Measurements from ENCODE around the gene TMA16.
A peak's percentile ranks its signal among the peaks of the same experiment; 100 is the strongest.
"Not testable (repeated sequence)": the region's sequence is repeated elsewhere in the genome, so short reads cannot be mapped to it uniquely, and the experiment has no call there.

TMA16 gene

GRCh38 chr4:163494360-163495241 lies at the start of gene TMA16:
Gene TMA16 (plus strand): TSS chr4:163494690. CDS start chr4:163494802, 112 bp downstream.
- DNase-seq, result peak; percentile 81

- not testable (repeated sequence) for DNase-seq
Measured at GRCh38 chr4:163447023-163447422, 47.5 kb upstream of the TMA16 start.

GRCh38 chr4:163447481-163447880 lies 47.0 kb upstream of the TMA16 start:
- DNase-seq, result no peak

GRCh38 chr4:163448540-163449203 lies 45.8 kb upstream of the TMA16 start:
- DNase-seq, result no peak

- DNase-seq, result no peak
Measured at GRCh38 chr4:163462556-163462955, 31.9 kb upstream of the TMA16 start.

GRCh38 chr4:163467082-163467770 lies 27.3 kb upstream of the TMA16 start:
- no peak for DNase-seq

- DNase-seq, result no peak
Measured at GRCh38 chr4:163470391-163470790, 24.1 kb upstream of the TMA16 start.

- DNase-seq, result no peak
Measured at GRCh38 chr4:163473130-163473529, 21.4 kb upstream of the TMA16 start.

- no peak for DNase-seq
Measured at GRCh38 chr4:163473576-163473975, 20.9 kb upstream of the TMA16 start, which contains the start of gene TKTL2. Gene TKTL2 (minus strand): TSS chr4:163473754. CDS start chr4:163473734, 20 bp downstream.

- DNase-seq, result no peak
Measured at GRCh38 chr4:163474027-163474426, 20.5 kb upstream of the TMA16 start.

GRCh38 chr4:163476761-163477438 lies 17.6 kb upstream of the TMA16 start:
- no peak for DNase-seq

GRCh38 chr4:163482190-163482589 lies 12.3 kb upstream of the TMA16 start:
- DNase-seq, result no peak

GRCh38 chr4:163484906-163485305 lies 9.6 kb upstream of the TMA16 start:
- DNase-seq, result peak; percentile 61

- DNase-seq, result no peak
Measured at GRCh38 chr4:163485589-163485988, 8.9 kb upstream of the TMA16 start.

GRCh38 chr4:163486321-163486720 lies 8.2 kb upstream of the TMA16 start:
- no peak for DNase-seq

GRCh38 chr4:163489929-163490328 lies 4.6 kb upstream of the TMA16 start:
- no peak for DNase-seq

GRCh38 chr4:163492951-163493504 lies 1.5 kb upstream of the TMA16 start:
- DNase-seq, result no peak

GRCh38 chr4:163493643-163494359 lies 689 bp upstream of the TMA16 start:
- DNase-seq, result peak; percentile 9

GRCh38 chr4:163495900-163496299 lies 1.4 kb downstream of the TMA16 start:
- DNase-seq, result peak; percentile 26

- no peak for DNase-seq
Measured at GRCh38 chr4:163500586-163500985, 6.1 kb downstream of the TMA16 start.

GRCh38 chr4:163505374-163505773 lies 10.9 kb downstream of the TMA16 start:
- no peak for DNase-seq

GRCh38 chr4:163515198-163515597 lies 20.7 kb downstream of the TMA16 start:
- no peak for DNase-seq
